ENCODE data around the gene PIK3C2G. TPM values are rescaled to one million over a fixed set of nuclear protein-coding genes. Genes with fewer than 3 reads are reported as not detected.

Gene PIK3C2G
- total and polyA plus RNA-seq, 3 experiments from 2014 or later: not detected

DNA sequence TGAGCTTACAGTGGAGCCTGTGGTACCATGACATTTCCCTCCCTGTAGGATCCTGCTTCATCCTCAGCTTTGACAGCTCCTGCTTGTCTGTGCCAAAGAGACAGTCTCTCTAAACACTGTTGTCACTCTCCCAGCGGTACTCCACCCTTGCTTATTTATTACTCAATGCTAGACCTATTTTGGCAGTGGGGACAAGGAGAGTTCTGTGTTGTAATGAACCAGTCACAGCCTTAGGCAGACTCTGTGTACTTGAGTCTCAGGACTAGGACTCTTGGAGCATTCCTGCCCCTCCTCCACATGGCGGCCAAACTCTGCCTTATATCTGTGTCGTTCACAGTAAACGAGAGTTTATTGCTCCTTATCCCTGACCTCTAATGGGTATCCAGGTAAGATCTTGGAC lies 70.9 kb downstream of the PIK3C2G start:
- Histone ChIP-seq H3K9me3 (ENCODE audit: low read length) (no peaks in the 10 kb centered on the region), H3K27me3 (ENCODE audit: insufficient read depth, low read length, poor library complexity, severe bottlenecking) (no peaks in the 10 kb centered on the region), H3K4me1 (ENCODE audit: insufficient read depth, low read length) (no peaks in the 10 kb centered on the region), H3K4me3 (ENCODE audit: low read length) (no peak overlapping the region), H3K36me3 (ENCODE audit: insufficient read depth, low read length) (no peaks in the 10 kb centered on the region), H3K27ac (ENCODE audit: low read depth, low read length) (no peak overlapping the region)
- H3K9me3 Mint-ChIP-seq: peaks cover 0 to 17% (median 2%) of the 10 kb centered on the region in 5 donors
- no peaks in the 10 kb centered on the region for H3K4me1 Mint-ChIP-seq
- no peaks in the 10 kb centered on the region for H3K36me3 Mint-ChIP-seq
- H3K4me3 Mint-ChIP-seq: no peak overlapping the region
- POLR2A ChIA-PET: no interaction called here
- H3K27me3 Mint-ChIP-seq: no peaks in the 10 kb centered on the region
- CTCF ChIA-PET: no interaction called here
- H3K27ac Mint-ChIP-seq: no peak overlapping the region
- DNase-seq: no peak

DNA sequence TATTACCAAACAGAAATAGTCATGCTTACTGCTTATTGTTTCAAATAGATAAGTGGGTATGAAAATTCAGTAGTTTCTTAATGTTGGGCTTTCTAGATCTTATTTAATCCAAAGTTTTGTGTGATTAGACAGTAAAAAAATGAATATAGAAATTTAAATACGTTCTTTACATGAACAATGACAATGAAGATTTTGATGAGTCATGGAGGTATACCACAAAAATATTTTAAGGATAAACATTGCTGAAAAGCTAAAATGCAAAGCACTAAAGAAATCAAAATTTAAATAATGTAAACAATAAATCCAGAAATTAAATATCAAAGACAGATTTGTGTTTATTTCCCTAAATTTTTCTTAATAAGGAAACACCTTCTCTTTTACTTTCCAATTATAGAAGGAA lies 78.3 kb downstream of the PIK3C2G start:
- POLR2A ChIA-PET: no interaction called here
- Histone ChIP-seq H3K36me3 (ENCODE audit: insufficient read depth, low read length) (no peaks in the 10 kb centered on the region), H3K4me3 (ENCODE audit: low read length) (no peak overlapping the region), H3K27me3 (ENCODE audit: insufficient read depth, low read length, poor library complexity, severe bottlenecking) (no peaks in the 10 kb centered on the region), H3K27ac (ENCODE audit: low read depth, low read length) (no peak overlapping the region), H3K4me1 (ENCODE audit: insufficient read depth, low read length) (no peaks in the 10 kb centered on the region), H3K9me3 (ENCODE audit: low read length) (no peaks in the 10 kb centered on the region)
- Mint-ChIP-seq H3K27me3 (no peaks in the 10 kb centered on the region), H3K9me3 (peaks cover 2 to 16% (median 3%) of the 10 kb centered on the region in 5 donors), H3K4me1 (no peaks in the 10 kb centered on the region), H3K4me3 (no peak overlapping the region), H3K27ac (no peak overlapping the region), H3K36me3 (no peaks in the 10 kb centered on the region)
- CTCF ChIA-PET: no interaction called here
- DNase-seq: no peak

GRCh38 chr12:18340186-18340585 lies 78.9 kb downstream of the PIK3C2G start:
- peaks cover 2 to 16% (median 3%) of the 10 kb centered on the region in 5 donors for H3K9me3 Mint-ChIP-seq
- Histone ChIP-seq H3K27me3 (ENCODE audit: insufficient read depth, low read length, poor library complexity, severe bottlenecking) (no peaks in the 10 kb centered on the region), H3K36me3 (ENCODE audit: insufficient read depth, low read length) (no peaks in the 10 kb centered on the region), H3K4me1 (ENCODE audit: insufficient read depth, low read length) (no peaks in the 10 kb centered on the region), H3K9me3 (ENCODE audit: low read length) (no peaks in the 10 kb centered on the region), H3K27ac (ENCODE audit: low read depth, low read length) (no peak overlapping the region), H3K4me3 (ENCODE audit: low read length) (no peak overlapping the region)
- CTCF ChIA-PET: no interaction called here
- no peaks in the 10 kb centered on the region for H3K27me3 Mint-ChIP-seq
- no peak overlapping the region for H3K27ac Mint-ChIP-seq
- H3K4me3 Mint-ChIP-seq: no peak overlapping the region
- no peaks in the 10 kb centered on the region for H3K36me3 Mint-ChIP-seq
- POLR2A ChIA-PET: no interaction called here
- H3K4me1 Mint-ChIP-seq: no peaks in the 10 kb centered on the region
- no peak for DNase-seq

DNA sequence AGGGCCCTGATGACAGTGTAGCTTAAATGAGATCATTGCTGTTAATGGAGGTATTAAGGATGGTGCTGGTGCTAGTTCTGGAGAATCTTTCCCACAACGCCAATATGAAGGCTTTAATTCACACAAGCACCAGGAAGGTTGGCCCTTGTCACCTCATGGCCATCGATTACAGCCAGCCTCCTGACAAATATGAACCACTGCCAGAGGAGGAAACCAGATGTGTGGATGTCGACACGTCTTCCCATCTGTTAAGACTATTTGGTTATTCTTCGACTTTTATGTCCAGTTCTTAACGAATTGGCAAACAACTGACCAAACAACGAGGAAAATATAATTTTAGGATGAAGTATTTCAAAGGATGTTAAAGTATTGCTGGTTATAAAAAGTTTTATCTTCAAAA lies 79.5 kb downstream of the PIK3C2G start:
- Mint-ChIP-seq H3K27ac (no peak overlapping the region), H3K36me3 (no peaks in the 10 kb centered on the region), H3K9me3 (peaks cover 2 to 16% (median 3%) of the 10 kb centered on the region in 5 donors), H3K4me1 (no peaks in the 10 kb centered on the region), H3K27me3 (no peaks in the 10 kb centered on the region), H3K4me3 (no peak overlapping the region)
- no peaks in the 10 kb centered on the region for H3K4me1 ChIP-seq (ENCODE audit: insufficient read depth, low read length)
- ChIA-PET POLR2A (no interaction called here), CTCF (no interaction called here)
- no peaks in the 10 kb centered on the region for H3K27me3 ChIP-seq (ENCODE audit: insufficient read depth, low read length, poor library complexity, severe bottlenecking)
- DNase-seq: no peak
- no peaks in the 10 kb centered on the region for H3K36me3 ChIP-seq (ENCODE audit: insufficient read depth, low read length)
- H3K4me3 ChIP-seq (ENCODE audit: low read length): no peak overlapping the region
- H3K27ac ChIP-seq (ENCODE audit: low read depth, low read length): no peak overlapping the region
- no peaks in the 10 kb centered on the region for H3K9me3 ChIP-seq (ENCODE audit: low read length)

DNA sequence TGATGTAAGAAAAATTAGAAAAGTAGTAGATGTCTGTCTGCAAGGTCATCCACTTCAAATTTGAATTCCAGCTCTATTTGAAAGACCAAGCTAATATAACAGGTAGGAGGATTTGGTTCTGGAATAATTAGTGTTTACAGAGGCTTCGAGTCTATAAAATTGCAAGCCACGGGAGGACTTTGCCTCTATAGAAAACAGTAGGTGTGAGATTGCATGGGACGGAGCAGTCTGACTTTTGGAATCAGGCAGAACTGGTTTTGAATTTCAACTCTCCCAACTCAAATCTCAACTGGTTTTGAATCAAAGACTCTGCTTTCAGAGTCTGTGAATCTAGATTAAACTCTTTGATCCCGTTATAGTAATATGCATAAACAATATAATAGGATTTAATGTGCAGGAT lies 82.4 kb downstream of the PIK3C2G start:
- no peaks in the 10 kb centered on the region for H3K36me3 ChIP-seq (ENCODE audit: insufficient read depth, low read length)
- Mint-ChIP-seq H3K36me3 (no peaks in the 10 kb centered on the region), H3K27me3 (no peaks in the 10 kb centered on the region), H3K27ac (no peak overlapping the region), H3K4me1 (no peaks in the 10 kb centered on the region), H3K9me3 (peaks cover 0 to 11% (median 2%) of the 10 kb centered on the region in 5 donors), H3K4me3 (no peak overlapping the region)
- H3K27ac ChIP-seq (ENCODE audit: low read depth, low read length): no peak overlapping the region
- no peaks in the 10 kb centered on the region for H3K9me3 ChIP-seq (ENCODE audit: low read length)
- ChIA-PET CTCF (no interaction called here), POLR2A (no interaction called here)
- H3K4me3 ChIP-seq (ENCODE audit: low read length): no peak overlapping the region
- H3K27me3 ChIP-seq (ENCODE audit: insufficient read depth, low read length, poor library complexity, severe bottlenecking): no peaks in the 10 kb centered on the region
- DNase-seq: no peak
- H3K4me1 ChIP-seq (ENCODE audit: insufficient read depth, low read length): no peaks in the 10 kb centered on the region

DNA sequence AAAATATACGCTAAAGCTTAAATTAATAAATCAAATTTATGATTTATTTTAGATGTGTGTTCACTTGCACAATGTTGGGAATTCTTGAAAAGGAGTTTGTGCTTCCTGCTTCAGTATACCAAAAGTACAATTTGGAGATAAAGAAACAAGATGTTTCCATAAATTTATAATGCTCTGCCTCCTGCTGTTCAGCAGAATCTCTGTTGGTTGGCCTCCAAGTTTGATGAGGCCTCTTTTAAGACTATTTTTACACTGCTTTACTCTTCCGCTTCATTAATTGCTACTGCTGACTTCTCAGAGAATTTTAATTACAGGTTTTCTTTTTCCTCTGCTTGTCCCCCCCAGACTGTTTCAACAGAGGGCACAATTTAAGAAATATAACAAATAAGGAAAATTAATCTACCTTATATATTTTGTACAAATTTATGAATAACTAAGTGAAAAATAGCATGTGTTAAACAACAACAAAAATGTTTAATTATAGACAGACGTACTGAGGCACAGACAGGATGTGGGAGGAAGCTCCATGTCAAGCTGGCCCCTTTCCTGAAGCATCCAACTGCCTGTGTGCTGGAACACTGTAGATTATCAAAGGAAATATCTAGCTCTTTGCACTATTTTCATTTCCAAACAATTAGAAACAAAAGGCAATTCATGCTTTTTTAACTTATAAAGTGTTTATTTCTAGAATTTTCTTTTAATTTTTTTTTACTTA lies 83.9 kb downstream of the PIK3C2G start:
- Mint-ChIP-seq H3K27me3 (no peaks in the 10 kb centered on the region), H3K4me1 (no peaks in the 10 kb centered on the region), H3K9me3 (peaks cover 0 to 11% (median 4%) of the 10 kb centered on the region in 5 donors), H3K4me3 (no peak overlapping the region), H3K27ac (no peak overlapping the region), H3K36me3 (no peaks in the 10 kb centered on the region)
- no peak for DNase-seq
- CTCF ChIA-PET: no interaction called here
- no peaks in the 10 kb centered on the region for H3K9me3 ChIP-seq (ENCODE audit: low read length)
- no peak overlapping the region for H3K4me3 ChIP-seq (ENCODE audit: low read length)
- H3K36me3 ChIP-seq (ENCODE audit: insufficient read depth, low read length): no peaks in the 10 kb centered on the region
- no peak overlapping the region for H3K27ac ChIP-seq (ENCODE audit: low read depth, low read length)
- POLR2A ChIA-PET: no interaction called here
- H3K27me3 ChIP-seq (ENCODE audit: insufficient read depth, low read length, poor library complexity, severe bottlenecking): no peaks in the 10 kb centered on the region
- H3K4me1 ChIP-seq (ENCODE audit: insufficient read depth, low read length): no peaks in the 10 kb centered on the region

DNA sequence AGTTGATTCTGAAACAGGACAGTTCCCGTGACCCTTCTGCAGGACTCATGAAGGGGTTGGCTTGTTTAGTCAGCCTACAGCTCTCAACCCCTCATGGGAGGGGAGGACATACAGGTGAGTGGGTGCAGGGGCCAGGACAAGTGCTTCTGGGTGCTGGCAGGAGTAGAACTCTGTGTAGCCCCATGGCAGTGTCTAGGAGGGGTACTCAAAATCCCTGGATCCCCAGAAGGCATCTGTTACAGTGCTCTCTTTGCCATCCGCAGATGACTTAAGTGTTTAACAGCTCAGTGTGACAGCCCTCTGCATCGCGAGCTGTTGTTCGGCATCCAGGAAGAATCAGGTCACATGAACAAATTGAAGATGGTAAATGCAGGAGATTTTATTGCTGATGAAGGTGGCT lies 91.0 kb downstream of the PIK3C2G start:
- Histone ChIP-seq H3K27me3 (ENCODE audit: insufficient read depth, low read length, poor library complexity, severe bottlenecking) (no peaks in the 10 kb centered on the region), H3K4me1 (ENCODE audit: insufficient read depth, low read length) (no peaks in the 10 kb centered on the region), H3K4me3 (ENCODE audit: low read length) (no peak overlapping the region), H3K9me3 (ENCODE audit: low read length) (no peaks in the 10 kb centered on the region), H3K27ac (ENCODE audit: low read depth, low read length) (no peak overlapping the region), H3K36me3 (ENCODE audit: insufficient read depth, low read length) (no peaks in the 10 kb centered on the region)
- Mint-ChIP-seq H3K36me3 (no peaks in the 10 kb centered on the region), H3K4me3 (no peak overlapping the region), H3K27me3 (no peaks in the 10 kb centered on the region), H3K4me1 (no peaks in the 10 kb centered on the region), H3K9me3 (peaks cover 0 to 5% (median 0%) of the 10 kb centered on the region in 5 donors), H3K27ac (no peak overlapping the region)
- DNase-seq: no peak
- POLR2A ChIA-PET: no interaction called here
- CTCF ChIA-PET: no interaction called here

DNA sequence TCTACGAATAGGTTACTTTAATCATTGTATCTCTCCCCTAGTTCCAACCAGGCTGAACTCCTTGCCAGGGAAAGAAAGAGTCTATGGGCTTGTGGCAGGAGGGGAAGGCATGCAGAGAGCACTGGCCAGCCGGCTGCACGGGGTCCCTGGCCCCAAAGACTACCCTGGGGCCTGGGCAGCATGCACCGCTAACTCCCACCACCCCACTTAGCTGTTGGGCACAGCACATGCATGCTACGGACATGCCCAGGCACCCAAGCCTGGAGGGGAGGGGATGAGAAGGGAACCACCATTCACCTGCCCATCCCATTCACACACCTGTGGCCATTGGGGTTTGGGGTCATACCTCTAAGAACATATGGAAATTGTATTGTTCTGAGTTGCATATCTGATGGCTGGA lies 94.1 kb downstream of the PIK3C2G start:
- DNase-seq: no peak
- Mint-ChIP-seq H3K4me1 (no peaks in the 10 kb centered on the region), H3K9me3 (peaks cover 0 to 5% (median 2%) of the 10 kb centered on the region in 5 donors), H3K27me3 (no peaks in the 10 kb centered on the region), H3K36me3 (no peaks in the 10 kb centered on the region), H3K27ac (no peak overlapping the region), H3K4me3 (no peak overlapping the region)
- Histone ChIP-seq H3K36me3 (ENCODE audit: insufficient read depth, low read length) (no peaks in the 10 kb centered on the region), H3K4me3 (ENCODE audit: low read length) (no peak overlapping the region), H3K4me1 (ENCODE audit: insufficient read depth, low read length) (no peaks in the 10 kb centered on the region), H3K27ac (ENCODE audit: low read depth, low read length) (no peak overlapping the region), H3K27me3 (ENCODE audit: insufficient read depth, low read length, poor library complexity, severe bottlenecking) (no peaks in the 10 kb centered on the region), H3K9me3 (ENCODE audit: low read length) (no peaks in the 10 kb centered on the region)
- ChIA-PET POLR2A (no interaction called here), CTCF (no interaction called here)

DNA sequence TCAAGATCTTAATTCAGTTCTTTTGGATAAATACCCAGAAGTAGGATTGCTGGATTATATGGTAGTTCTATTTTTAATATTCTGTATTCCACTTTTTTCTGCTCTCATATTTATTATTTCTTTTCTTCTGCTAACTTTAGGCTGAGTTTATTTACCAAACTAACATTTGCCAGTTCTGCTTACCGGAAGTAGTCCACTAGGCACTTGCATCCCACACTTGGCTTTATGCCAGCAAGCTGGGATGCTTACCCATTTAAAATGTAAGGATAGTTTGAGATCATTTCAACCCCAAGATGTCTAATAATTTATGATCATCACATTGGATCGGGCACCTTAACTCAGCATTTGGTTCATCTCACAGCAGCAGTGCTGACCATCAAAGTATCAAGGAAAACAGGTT lies 96.8 kb downstream of the PIK3C2G start:
- Mint-ChIP-seq H3K4me3 (no peak overlapping the region), H3K36me3 (no peaks in the 10 kb centered on the region), H3K27me3 (no peaks in the 10 kb centered on the region), H3K27ac (no peak overlapping the region), H3K4me1 (no peaks in the 10 kb centered on the region), H3K9me3 (peaks cover 0 to 7% (median 2%) of the 10 kb centered on the region in 5 donors)
- Histone ChIP-seq H3K27me3 (ENCODE audit: insufficient read depth, low read length, poor library complexity, severe bottlenecking) (no peaks in the 10 kb centered on the region), H3K27ac (ENCODE audit: low read depth, low read length) (no peak overlapping the region), H3K9me3 (ENCODE audit: low read length) (no peaks in the 10 kb centered on the region), H3K4me3 (ENCODE audit: low read length) (no peak overlapping the region), H3K4me1 (ENCODE audit: insufficient read depth, low read length) (no peaks in the 10 kb centered on the region), H3K36me3 (ENCODE audit: insufficient read depth, low read length) (no peaks in the 10 kb centered on the region)
- ChIA-PET POLR2A (no interaction called here), CTCF (no interaction called here)
- DNase-seq: no peak
